Measurements from ENCODE around the gene SNAPC5. TPM values are rescaled to one million over a fixed set of nuclear protein-coding genes. Genes with fewer than 3 reads are reported as not detected.

SNAPC5 gene
- polyA plus RNA-seq, 3 donors, result 15.6 to 32.5 (median 30.2) TPM

- Histone ChIP-seq H3K36me3 (replicated peaks in 1 of 2; ENCODE audit: control insufficient read depth in 1 of 2, insufficient read depth in 2 of 2, low read length in 2 of 2) (peaks cover 28 to 32% of the 10 kb centered on the region in 2 donors), H3K79me2 (ENCODE audit: insufficient read depth, low read length) (peaks cover 69% of the 10 kb centered on the region), H3K9me3 (replicated peaks in 1 of 2; ENCODE audit: control insufficient read depth in 1 of 2, insufficient read depth in 1 of 2, low read length in 2 of 2) (no peaks in the 10 kb centered on the region), H2AFZ (ENCODE audit: insufficient read depth, low read depth, low read length, poor library complexity, severe bottlenecking) (peak overlapping the region; percentile 97), H3K27ac (ENCODE audit: low read depth in 1 of 2, low read length in 2 of 2) (peak overlapping the region; percentile 88 to 92), H3K9ac (ENCODE audit: insufficient read depth, low read length, poor library complexity, severe bottlenecking) (peak overlapping the region; percentile 83), H3K4me1 (ENCODE audit: control insufficient read depth in 1 of 2, insufficient read depth in 2 of 2, low read length in 2 of 2) (peaks cover 25 to 40% of the 10 kb centered on the region in 2 donors), H3K4me3 (replicated peaks in 1 of 3; ENCODE audit: low read depth in 2 of 3, low read length in 3 of 3) (peak overlapping the region; percentile 92 to 98 (median 97)), H3K27me3 (ENCODE audit: control insufficient read depth in 2 of 2, insufficient read depth in 2 of 2, low read length in 2 of 2) (no peaks in the 10 kb centered on the region), H4K20me1 (ENCODE audit: insufficient read depth, low read length) (peaks cover 34% of the 10 kb centered on the region), H3K4me2 (replicated peaks; ENCODE audit: extremely low read depth, low read length, poor library complexity, severe bottlenecking) (peak overlapping the region; percentile 99)
- intact Hi-C loops (cut with micrococcal nuclease), result no loop called here
- TF ChIP-seq CTCF (IDR thresholded peaks at IDR 0.05), result no peak
- Mint-ChIP-seq H3K27ac (peak overlapping the region; percentile 94 to 99 (median 97)), H3K9me3 (no peaks in the 10 kb centered on the region), H3K4me3 (peak overlapping the region; percentile 100), H3K27me3 (ENCODE audit: low read depth in 3 of 3) (peaks cover 0 to 2% (median 0%) of the 10 kb centered on the region in 3 donors), H3K36me3 (peaks cover 27 to 31% of the 10 kb centered on the region in 2 donors), H3K4me1 (peaks cover 30% of the 10 kb centered on the region)
- no peak for DNase-seq
- 0% methylated on average over 4 of the region's 13 CpGs for WGBS (ENCODE audit: insufficient coverage)
These were observed 7.9 kb upstream of the SNAPC5 start for GRCh38 chr15:66505430-66505811.

GRCh38 chr15:66504563-66505429, 7.2 kb upstream of the SNAPC5 start, which contains the start of the genes RPL4 and ZWILCH:
Gene RPL4 (minus strand): TSS chr15:66504855. CDS start chr15:66504790, 65 bp downstream.
Gene ZWILCH (plus strand): TSS chr15:66505326. CDS start chr15:66505339, 13 bp downstream.
- Mint-ChIP-seq H3K27ac (peak within 1 kb of the TSS; percentile 94 to 99 (median 97)), H3K4me1 (peaks cover 30% of the 10 kb centered on the region), H3K36me3 (peaks cover 33 to 37% of the 10 kb centered on the region in 2 donors), H3K27me3 (ENCODE audit: low read depth in 3 of 3) (peaks cover 0 to 2% (median 0%) of the 10 kb centered on the region in 3 donors), H3K4me3 (peak within 1 kb of the TSS; percentile 100), H3K9me3 (no peaks in the 10 kb centered on the region)
- H3K9ac ChIP-seq (ENCODE audit: insufficient read depth, low read length, poor library complexity, severe bottlenecking), result peak within 1 kb of the TSS; percentile 83
- WGBS (ENCODE audit: insufficient coverage), result 1% methylated on average over 28 of the region's 46 CpGs
- peak within 1 kb of the TSS; percentile 97 for H2AFZ ChIP-seq (ENCODE audit: insufficient read depth, low read depth, low read length, poor library complexity, severe bottlenecking)
- peak; percentile 83 to 86 (median 86) for DNase-seq
- H3K79me2 ChIP-seq (ENCODE audit: insufficient read depth, low read length), result peaks cover 73% of the 10 kb centered on the region
- no peaks in the 10 kb centered on the region for H3K9me3 ChIP-seq (replicated peaks in 1 of 2; ENCODE audit: control insufficient read depth in 1 of 2, insufficient read depth in 1 of 2, low read length in 2 of 2)
- no peaks in the 10 kb centered on the region for H3K27me3 ChIP-seq (ENCODE audit: control insufficient read depth in 2 of 2, insufficient read depth in 2 of 2, low read length in 2 of 2)
- peaks cover 34 to 36% of the 10 kb centered on the region in 2 donors for H3K36me3 ChIP-seq (replicated peaks in 1 of 2; ENCODE audit: control insufficient read depth in 1 of 2, insufficient read depth in 2 of 2, low read length in 2 of 2)
- H3K27ac ChIP-seq (ENCODE audit: low read depth in 1 of 2, low read length in 2 of 2), result peak within 1 kb of the TSS; percentile 88 to 92
- peak within 1 kb of the TSS; percentile 99 for H3K4me2 ChIP-seq (replicated peaks; ENCODE audit: extremely low read depth, low read length, poor library complexity, severe bottlenecking)
- H3K4me1 ChIP-seq (ENCODE audit: control insufficient read depth in 1 of 2, insufficient read depth in 2 of 2, low read length in 2 of 2), result peaks cover 25 to 40% of the 10 kb centered on the region in 2 donors
- peaks cover 36% of the 10 kb centered on the region for H4K20me1 ChIP-seq (ENCODE audit: insufficient read depth, low read length)
- H3K4me3 ChIP-seq (replicated peaks in 1 of 3; ENCODE audit: low read depth in 2 of 3, low read length in 3 of 3), result peak within 1 kb of the TSS; percentile 92 to 98 (median 97)
- intact Hi-C loops (cut with micrococcal nuclease), result loop anchor here in 1 of 2 donors (5.0 kb wide), 1 partner anchor 117 kb away; the partner anchor contains the start of gene MAP2K1
- TF ChIP-seq CTCF (IDR thresholded peaks at IDR 0.05), result no peak

Data from CD14-positive monocyte (primary cell).